Omental fat pad (tissue), 4 donors: Measurements from ENCODE around the gene RANGAP1. TPM values are rescaled to one million over a fixed set of nuclear protein-coding genes. Genes with fewer than 3 reads are reported as not detected.

ENCODE experiments used
- ATAC-seq: fragments of 150-250 bp; one replicate; pipeline ENCODE4 v1.9.1; 2016; ENCODE audit warnings: mild to moderate bottlenecking, moderate library complexity; ENCODE audit not compliant: low FRiP score
- DNase-seq: peaks from one replicate; pipeline ENCODE4 v3.0.0-alpha.2; 2019; ENCODE audit warnings: low spot score
- CTCF ChIP-seq, 3 donors: fragments of 450-650 bp; IDR thresholded peaks; one replicate each; pipeline ENCODE4 v1.5.1; 2016 to 2017; ENCODE audit warnings: antibody characterized with exemption in 3 of 3, mild to moderate bottlenecking in 3 of 3, moderate library complexity in 2 of 3
- total RNA-seq, 4 donors: library from RNA; depleted of rRNA; stranded (reverse); fragments of >200 nt; gene quantifications; one replicate each; pipeline ENCODE4 v1.1.0, GENCODE V29; 2016

Gene RANGAP1
- total RNA-seq, 4 donors from 2014 or later = 30.9 to 49.8 (median 34.1) TPM

GRCh38 chr22:41273128-41273527 is 12.9 kb downstream of the RANGAP1 start:
- no peak for TF ChIP-seq CTCF (IDR thresholded peaks at IDR 0.05)
- ATAC-seq = no peak
- DNase-seq = no peak

GRCh38 chr22:41271787-41272186 is 14.2 kb downstream of the RANGAP1 start:
- no peak for TF ChIP-seq CTCF (IDR thresholded peaks at IDR 0.05)
- ATAC-seq = no peak
- no peak for DNase-seq

GRCh38 chr22:41267958-41268357 is 18.0 kb downstream of the RANGAP1 start:
- no peak for TF ChIP-seq CTCF (IDR thresholded peaks at IDR 0.05)
- ATAC-seq (no peak), DNase-seq (no peak)

- ATAC-seq (no peak), DNase-seq (no peak)
- TF ChIP-seq CTCF (IDR thresholded peaks at IDR 0.05) = no peak
Measured at GRCh38 chr22:41264408-41264941, 21.5 kb downstream of the RANGAP1 start.

GRCh38 chr22:41263704-41264103 is 22.3 kb downstream of the RANGAP1 start:
- no peak for ATAC-seq
- DNase-seq = no peak
- TF ChIP-seq CTCF (IDR thresholded peaks at IDR 0.05) = no peak

- ATAC-seq (no peak), DNase-seq (no peak)
- no peak for TF ChIP-seq CTCF (IDR thresholded peaks at IDR 0.05)
Measured at GRCh38 chr22:41262250-41262765, 23.7 kb downstream of the RANGAP1 start.

GRCh38 chr22:41261541-41262249 is 24.3 kb downstream of the RANGAP1 start:
- ATAC-seq = no peak
- no peak for DNase-seq
- TF ChIP-seq CTCF (IDR thresholded peaks at IDR 0.05) = no peak
